ENCODE data around the gene NUMB.

NUMB gene

GRCh38 chr14:73252491-73253322 lies 205.6 kb downstream of the NUMB start:
- no peaks in the 10 kb centered on the region for H3K27me3 ChIP-seq (ENCODE audit: insufficient read depth, low read depth)
- TF ChIP-seq CTCF (conservative IDR thresholded peaks at IDR 0.05; ENCODE audit: low read depth, low read length) = no peak
- H3K4me1 ChIP-seq (ENCODE audit: low read depth, poor library complexity, severe bottlenecking) = no peaks in the 10 kb centered on the region
- H3K79me2 ChIP-seq (ENCODE audit: insufficient read depth, low read depth) = no peaks in the 10 kb centered on the region
- H3K9ac ChIP-seq = no peak overlapping the region
- no peak overlapping the region for H3K4me3 ChIP-seq (IDR thresholded peaks at IDR 0.05; ENCODE audit: insufficient read depth, low read depth, low read length)
- H3K27ac ChIP-seq = no peak overlapping the region
- no peak overlapping the region for H3K4me2 ChIP-seq
- H4K20me1 ChIP-seq (ENCODE audit: insufficient read depth) = no peaks in the 10 kb centered on the region
- H2AFZ ChIP-seq (ENCODE audit: low read depth) = no peak overlapping the region
- H3K36me3 ChIP-seq (ENCODE audit: insufficient read depth) = no peaks in the 10 kb centered on the region

DNA sequence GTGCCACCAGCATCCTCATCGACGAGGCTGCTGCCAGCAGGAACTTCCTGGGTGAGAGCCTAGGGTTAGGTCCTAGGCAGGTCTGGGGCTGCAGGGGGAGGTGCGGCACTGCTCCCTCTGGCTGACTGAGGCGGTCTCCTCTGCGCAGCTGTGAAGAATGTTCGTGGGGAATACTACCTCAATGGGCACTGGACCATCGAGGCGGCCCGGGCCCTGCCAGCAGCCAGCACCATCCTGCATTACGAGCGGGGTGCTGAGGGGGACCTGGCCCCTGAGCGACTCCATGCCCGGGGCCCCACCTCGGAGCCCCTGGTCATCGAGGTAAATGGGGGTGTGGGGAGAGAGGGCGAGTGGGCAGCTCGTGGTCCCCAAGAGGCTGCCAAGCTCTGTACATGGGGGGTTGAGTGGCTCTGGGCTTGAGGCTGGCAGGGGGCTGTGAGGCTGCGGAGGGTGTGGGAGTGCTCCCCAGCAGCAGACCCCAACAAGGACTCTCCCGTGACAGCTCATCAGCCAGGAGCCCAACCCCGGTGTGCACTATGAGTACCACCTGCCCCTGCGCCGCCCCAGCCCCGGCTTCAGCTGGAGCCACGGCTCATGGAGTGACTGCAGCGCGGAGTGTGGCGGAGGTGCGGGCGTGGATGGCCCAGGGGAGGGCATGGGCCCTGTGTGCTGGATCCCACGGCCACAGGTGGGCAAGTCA lies 206.7 kb downstream of the NUMB start:
- Histone ChIP-seq H4K20me1 (ENCODE audit: insufficient read depth) (no peaks in the 10 kb centered on the region), H3K9ac (no peak overlapping the region), H3K4me3 (IDR thresholded peaks at IDR 0.05; ENCODE audit: insufficient read depth, low read depth, low read length) (no peak overlapping the region), H3K27me3 (ENCODE audit: insufficient read depth, low read depth) (no peaks in the 10 kb centered on the region), H3K4me1 (ENCODE audit: low read depth, poor library complexity, severe bottlenecking) (no peaks in the 10 kb centered on the region), H3K4me2 (no peak overlapping the region), H3K36me3 (ENCODE audit: insufficient read depth) (no peaks in the 10 kb centered on the region), H2AFZ (ENCODE audit: low read depth) (no peak overlapping the region), H3K79me2 (ENCODE audit: insufficient read depth, low read depth) (no peaks in the 10 kb centered on the region), H3K27ac (no peak overlapping the region)
- no peak for TF ChIP-seq CTCF (conservative IDR thresholded peaks at IDR 0.05; ENCODE audit: low read depth, low read length)

- Histone ChIP-seq H3K4me1 (ENCODE audit: low read depth, poor library complexity, severe bottlenecking) (no peaks in the 10 kb centered on the region), H3K4me3 (IDR thresholded peaks at IDR 0.05; ENCODE audit: insufficient read depth, low read depth, low read length) (no peak overlapping the region), H3K4me2 (no peak overlapping the region), H3K27me3 (ENCODE audit: insufficient read depth, low read depth) (no peaks in the 10 kb centered on the region), H3K36me3 (ENCODE audit: insufficient read depth) (no peaks in the 10 kb centered on the region), H4K20me1 (ENCODE audit: insufficient read depth) (no peaks in the 10 kb centered on the region), H3K9ac (no peak overlapping the region), H3K27ac (no peak overlapping the region), H3K79me2 (ENCODE audit: insufficient read depth, low read depth) (no peaks in the 10 kb centered on the region), H2AFZ (ENCODE audit: low read depth) (no peak overlapping the region)
- TF ChIP-seq CTCF (conservative IDR thresholded peaks at IDR 0.05; ENCODE audit: low read depth, low read length) = no peak
These were observed 207.4 kb downstream of the NUMB start for GRCh38 chr14:73250781-73251500.

DNA sequence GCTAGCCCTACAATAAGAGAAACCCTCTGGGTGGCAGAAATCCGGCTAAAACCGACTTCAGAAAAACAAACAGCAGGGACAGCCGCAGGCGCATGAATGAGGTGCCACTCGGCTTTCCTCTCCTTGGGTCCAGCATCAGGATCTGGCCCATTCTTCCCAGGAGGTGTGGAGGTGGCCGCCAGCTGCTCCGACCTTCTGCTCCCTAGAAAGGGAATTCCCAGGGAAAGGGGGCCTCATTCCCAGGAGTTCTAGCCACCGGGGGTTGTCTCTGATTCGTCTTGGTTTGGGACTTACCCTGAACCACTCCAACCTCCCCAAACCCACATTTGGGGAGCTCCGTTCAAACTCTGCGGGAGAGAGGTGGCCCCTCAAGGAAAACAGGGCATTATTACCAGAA lies 208.0 kb downstream of the NUMB start:
- Histone ChIP-seq H3K4me1 (ENCODE audit: low read depth, poor library complexity, severe bottlenecking) (no peaks in the 10 kb centered on the region), H3K27me3 (ENCODE audit: insufficient read depth, low read depth) (no peaks in the 10 kb centered on the region), H3K4me2 (no peak overlapping the region), H3K36me3 (ENCODE audit: insufficient read depth) (no peaks in the 10 kb centered on the region), H3K27ac (no peak overlapping the region), H3K4me3 (IDR thresholded peaks at IDR 0.05; ENCODE audit: insufficient read depth, low read depth, low read length) (no peak overlapping the region), H2AFZ (ENCODE audit: low read depth) (no peak overlapping the region), H4K20me1 (ENCODE audit: insufficient read depth) (no peaks in the 10 kb centered on the region), H3K79me2 (ENCODE audit: insufficient read depth, low read depth) (no peaks in the 10 kb centered on the region), H3K9ac (no peak overlapping the region)
- no peak for TF ChIP-seq CTCF (conservative IDR thresholded peaks at IDR 0.05; ENCODE audit: low read depth, low read length)
